DMS 273 treated with DMSO at 0.1 percent for 48 hours (cell line): ENCODE results near the gene GTPBP4.
"Not testable (repeated sequence)": the region's sequence is repeated elsewhere in the genome, so short reads cannot be mapped to it uniquely, and the experiment has no call there.

Experiments used
- DNase-seq: peaks from one replicate; lab custom pipeline; 2025; lab: John Stamatoyannopoulos, UW

The GTPBP4 gene

DNA sequence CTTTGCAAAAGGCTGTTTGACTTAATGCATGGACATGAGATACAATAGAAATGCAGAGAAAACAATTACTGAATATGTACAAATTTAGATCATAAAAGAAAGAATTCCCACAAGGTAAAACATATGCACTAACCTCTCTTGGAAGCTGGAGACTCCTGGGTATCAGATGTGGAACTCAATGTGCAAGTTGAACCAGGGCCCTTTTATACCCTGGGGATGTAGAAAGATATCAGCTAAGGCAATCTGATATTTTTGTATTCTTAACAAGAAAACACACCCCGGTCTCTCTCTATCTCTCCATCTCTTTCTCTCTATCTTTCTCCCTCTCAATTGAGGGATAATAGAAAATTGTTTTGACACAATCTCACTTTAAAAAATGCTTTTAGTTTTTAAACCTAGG lies 37.4 kb downstream of the GTPBP4 start, which contains the start of gene IDI2:
Gene IDI2 (minus strand): TSS at position 177 of the 400 bp plus-strand sequence. CDS start 1,136 bp downstream, outside the sequence.
- DNase-seq: no peak

GRCh38 chr10:1026578-1026977 lies 38.3 kb downstream of the GTPBP4 start:
- DNase-seq: no peak

DNA sequence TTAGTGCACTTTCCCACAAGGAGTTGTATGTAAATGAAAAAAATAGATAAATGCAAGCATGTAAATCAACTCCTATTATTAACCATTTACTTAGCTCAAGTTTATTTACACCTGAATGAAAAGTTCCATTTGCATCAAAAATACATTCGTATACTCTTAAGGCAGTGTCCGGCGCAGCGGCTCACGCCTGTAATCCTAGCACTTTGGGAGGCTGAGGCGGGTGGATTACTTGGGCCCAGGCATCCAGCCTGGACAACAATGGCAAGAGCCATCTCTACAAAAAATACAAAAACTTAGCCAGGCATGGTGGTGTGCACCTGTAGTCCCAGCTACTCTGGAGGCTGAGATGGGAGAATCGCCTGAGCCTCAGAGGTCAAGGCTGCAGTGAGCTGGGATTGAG lies 41.6 kb downstream of the GTPBP4 start:
- no peak for DNase-seq

GRCh38 chr10:1033601-1034000 lies 45.4 kb downstream of the GTPBP4 start:
- DNase-seq: no peak

- DNase-seq: no peak
These were observed 46.5 kb downstream of the GTPBP4 start for GRCh38 chr10:1034758-1035157.

GRCh38 chr10:1035201-1035600 lies 47.0 kb downstream of the GTPBP4 start:
- DNase-seq: no peak

DNA sequence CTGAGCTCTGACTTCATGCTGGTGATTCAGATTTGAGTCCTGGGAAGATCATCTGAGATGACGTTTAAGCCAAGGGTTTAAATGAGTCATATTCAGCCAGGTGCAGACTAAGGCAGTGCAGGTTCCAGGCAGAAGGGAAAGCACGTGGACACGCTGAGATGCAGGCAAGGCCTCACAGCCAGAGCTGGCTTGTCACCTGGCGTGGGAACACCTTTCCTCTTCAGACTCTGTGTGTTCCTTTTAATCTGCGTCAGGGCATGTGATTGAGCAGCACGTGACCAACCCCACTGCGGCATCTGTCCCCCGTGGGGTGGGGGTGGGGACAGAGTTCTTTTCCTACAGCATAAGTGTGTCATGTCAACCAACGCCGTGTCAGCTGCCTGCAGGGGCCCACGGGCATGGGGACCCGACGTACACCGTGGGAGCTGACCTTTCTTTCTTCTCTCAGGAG lies 48.1 kb downstream of the GTPBP4 start:
- DNase-seq: no peak

DNA sequence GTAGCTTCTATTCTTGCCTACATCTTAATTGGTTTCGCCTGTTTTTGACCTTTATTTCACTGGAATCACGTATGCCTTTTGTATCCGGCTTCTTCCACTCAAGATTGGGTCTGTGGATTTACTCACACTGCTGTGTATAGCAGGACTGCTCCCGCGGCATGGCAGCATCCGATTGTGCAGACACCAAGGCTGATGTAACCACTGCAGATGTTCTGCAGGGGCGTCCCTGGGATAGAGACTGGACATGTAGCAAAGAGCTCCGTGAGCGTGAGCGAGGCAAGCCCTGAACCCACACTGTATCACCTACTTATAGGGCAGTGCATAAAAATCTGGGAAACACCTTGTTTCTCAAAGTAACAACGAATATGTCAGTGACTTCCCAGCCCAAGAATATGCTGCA lies 48.9 kb downstream of the GTPBP4 start:
- DNase-seq: no peak

GRCh38 chr10:1038769-1039168 lies 50.5 kb downstream of the GTPBP4 start:
- DNase-seq: not testable (repeated sequence)

DNA sequence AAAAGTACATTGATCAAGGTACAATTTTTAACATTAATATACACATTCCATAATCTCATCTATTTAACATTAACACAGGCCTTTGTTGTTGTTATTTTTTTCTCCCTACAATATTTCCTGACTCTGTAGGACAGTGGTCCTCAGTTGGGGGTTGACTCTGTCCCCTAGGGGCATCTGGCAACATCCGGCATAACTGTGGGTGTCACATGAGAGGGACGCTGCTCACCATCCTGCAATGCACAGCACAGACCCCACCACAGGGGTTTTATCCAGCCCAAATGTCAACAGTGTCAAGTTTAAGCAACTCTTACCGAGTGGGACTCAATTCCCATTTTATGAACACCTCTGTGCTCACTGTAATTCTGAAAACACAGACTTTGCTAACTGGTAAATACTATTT lies 51.9 kb downstream of the GTPBP4 start:
- DNase-seq: no peak

DNA sequence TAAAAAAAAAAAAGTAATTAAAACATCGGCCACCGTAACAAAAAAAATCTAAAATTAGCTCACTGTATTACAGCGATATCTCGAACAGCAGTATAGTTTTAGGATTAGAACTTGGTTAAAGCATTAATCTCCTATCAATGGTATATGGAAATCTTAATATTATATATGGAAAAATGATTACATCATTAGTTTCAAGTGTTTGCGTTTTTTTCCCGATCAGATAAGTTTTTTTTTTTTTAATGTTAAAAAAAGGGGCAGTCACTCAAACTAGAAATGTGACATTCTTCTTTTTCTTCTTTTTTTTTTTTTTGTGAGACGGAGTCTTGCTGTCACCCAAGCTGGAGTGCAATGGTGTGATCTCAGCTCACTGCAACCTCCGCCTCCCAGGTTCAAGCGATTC lies 53.3 kb downstream of the GTPBP4 start:
- DNase-seq: no peak

GRCh38 chr10:1043532-1043995 lies 55.3 kb downstream of the GTPBP4 start:
- no peak for DNase-seq

- no peak for DNase-seq
These were observed 55.9 kb downstream of the GTPBP4 start for GRCh38 chr10:1044146-1044545.

DNA sequence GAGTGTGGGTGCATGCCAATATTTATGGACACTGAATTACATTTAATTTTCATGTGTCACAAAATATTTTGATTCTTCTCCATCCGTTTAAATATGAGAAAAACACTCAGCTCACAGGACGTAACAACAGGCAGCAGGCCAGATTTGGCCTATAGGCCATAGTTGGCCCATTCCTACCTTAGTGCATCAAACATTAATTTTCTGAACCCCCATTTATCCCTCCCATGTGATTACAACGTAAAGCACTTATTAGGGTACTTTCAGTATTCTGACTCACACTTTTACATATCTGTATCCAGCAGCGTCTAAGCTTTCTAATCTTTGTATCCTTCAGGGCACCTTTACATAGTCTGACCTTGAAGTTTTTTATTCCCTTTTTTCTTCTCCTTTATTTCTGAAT lies 56.7 kb downstream of the GTPBP4 start:
- no peak for DNase-seq

- DNase-seq: no peak
These were observed 57.2 kb downstream of the GTPBP4 start for GRCh38 chr10:1045415-1045814.

- DNase-seq: no peak
These were observed 59.7 kb downstream of the GTPBP4 start for GRCh38 chr10:1047937-1048336.

- no peak for DNase-seq
These were observed 60.1 kb downstream of the GTPBP4 start for GRCh38 chr10:1048349-1048731.

DNA sequence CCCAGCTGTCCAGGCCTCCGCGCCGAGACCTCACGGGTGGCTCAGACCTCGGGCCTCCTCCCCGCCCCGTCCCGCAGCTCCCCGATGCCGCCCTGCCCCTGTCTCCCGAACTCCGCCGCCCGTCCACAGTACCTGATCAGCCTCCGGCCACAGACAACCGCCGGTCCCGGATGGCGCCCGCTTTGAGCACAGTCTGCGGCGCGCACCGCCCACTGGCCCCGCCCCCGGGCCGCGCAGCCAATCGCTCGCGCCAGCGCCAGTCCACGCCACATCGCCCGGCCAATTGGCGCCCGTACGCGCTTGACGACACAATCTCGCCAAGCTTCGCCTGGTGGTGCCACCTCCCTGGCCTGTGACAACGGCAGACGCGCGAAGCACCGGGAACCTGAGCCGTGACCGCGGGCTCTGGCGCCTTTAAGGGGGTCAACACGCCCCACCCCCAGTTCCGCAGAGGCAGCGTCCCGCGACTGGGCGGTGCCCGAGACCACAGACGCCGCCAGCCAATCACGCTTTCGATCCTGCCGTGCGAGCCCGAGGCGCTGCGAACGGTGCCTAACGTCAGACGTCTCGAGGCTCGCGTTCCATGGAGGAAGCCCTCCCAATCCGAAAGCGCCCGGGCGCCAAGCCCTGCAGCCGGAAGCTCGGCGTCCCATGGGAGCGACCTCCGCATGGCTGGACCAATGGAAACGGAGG lies 60.6 kb downstream of the GTPBP4 start, which contains the start of gene IDI1:
Gene IDI1 (minus strand): TSS at position 388 of the 693 bp plus-strand sequence. CDS start 116 bp downstream, at position 272.
- peak; percentile 95 for DNase-seq

- DNase-seq: no peak
These were observed 61.3 kb downstream of the GTPBP4 start for GRCh38 chr10:1049425-1049958.

GRCh38 chr10:1050145-1050544 lies 61.9 kb downstream of the GTPBP4 start:
- DNase-seq: no peak

DNA sequence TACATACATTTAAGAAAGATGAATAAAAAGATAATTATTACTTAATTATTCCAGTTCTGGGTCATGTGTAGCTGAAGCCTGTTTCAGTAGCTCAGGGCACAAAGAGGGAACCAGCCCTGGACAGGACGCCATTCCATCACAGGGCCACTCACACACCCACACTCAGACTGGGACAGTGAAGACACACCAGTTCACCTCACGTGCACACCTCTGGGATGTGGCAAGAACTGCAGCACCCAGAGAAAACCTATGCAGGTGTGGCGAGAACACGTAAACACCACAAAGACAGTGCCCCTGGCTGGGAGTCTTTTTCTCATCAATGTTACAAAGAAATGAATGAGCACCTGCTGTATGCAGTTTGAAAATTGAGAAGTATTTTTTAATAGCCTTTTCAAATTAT lies 62.3 kb downstream of the GTPBP4 start:
- DNase-seq: no peak

DNA sequence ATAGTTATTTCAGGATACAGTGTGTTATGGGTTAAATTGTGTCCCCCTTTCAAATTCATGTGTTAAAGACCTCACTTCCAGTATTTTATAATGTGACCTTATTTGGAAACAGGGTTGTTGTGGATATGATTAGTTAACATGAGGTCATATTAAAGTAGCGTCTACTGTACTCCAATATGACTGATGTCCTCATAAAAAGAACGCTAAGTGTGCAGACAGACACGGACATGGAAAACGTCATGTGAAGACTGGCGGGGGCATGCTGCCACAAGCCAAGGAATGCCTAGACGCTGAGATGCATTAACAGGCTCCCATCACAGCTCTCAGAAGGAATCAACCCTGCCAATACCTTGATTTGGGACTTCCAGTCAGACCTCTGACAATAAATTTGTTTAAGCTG lies 66.5 kb downstream of the GTPBP4 start:
- DNase-seq: no peak

DNA sequence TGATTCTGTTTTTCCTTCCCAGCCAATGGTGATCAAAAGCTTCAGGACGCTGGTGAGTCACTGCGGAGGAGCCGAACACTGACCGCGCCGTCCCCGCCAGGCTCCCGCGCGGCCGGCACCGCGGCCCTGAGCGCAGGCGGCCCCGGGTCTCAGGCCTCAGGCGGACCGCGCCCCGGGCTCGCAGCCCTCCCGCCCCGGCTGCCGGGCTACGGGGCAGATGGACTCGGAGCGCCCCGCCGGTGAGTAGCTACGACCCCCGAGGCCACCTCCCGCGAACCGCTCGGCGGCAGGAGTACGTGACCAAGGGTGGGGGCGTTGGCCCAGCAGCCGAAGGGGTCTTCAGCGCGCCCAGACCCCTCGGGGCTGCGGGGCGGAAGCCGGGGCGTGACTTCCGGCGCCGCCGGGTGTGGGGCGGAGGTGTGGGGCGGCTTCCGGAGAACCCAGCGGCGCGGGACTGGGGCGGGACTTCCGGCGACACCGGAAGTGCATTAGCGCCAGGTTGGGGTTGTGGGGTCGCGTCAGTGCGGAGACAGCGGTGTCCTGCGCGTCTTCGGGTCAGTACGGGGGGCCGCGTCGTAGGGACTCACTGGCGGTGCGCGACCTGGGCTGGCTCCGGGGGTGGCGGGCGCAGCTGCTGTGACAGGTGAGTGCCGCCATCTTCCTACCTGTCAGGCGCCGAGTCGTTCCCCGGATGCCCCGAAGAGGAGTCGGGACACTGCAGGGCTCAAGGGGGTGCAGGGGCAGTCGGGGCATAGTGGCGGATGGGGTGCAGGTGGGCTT lies 68.3 kb downstream of the GTPBP4 start, which contains the start of gene WDR37:
Gene WDR37 (plus strand): TSS at position 60 of the 780 bp plus-strand sequence. CDS start 15,771 bp downstream, outside the sequence.
- DNase-seq: no peak
